PFSK-1 (cell line): ENCODE results near the gene NDUFS3.

Experiments used
- FOXP2 ChIP-seq: optimal IDR thresholded peaks from 2 replicates; pipeline ENCODE3; 2011; ENCODE audit warnings: borderline replicate concordance, control low read depth, inconsistent platforms; ENCODE audit not compliant: insufficient read depth; ENCODE audit errors: extremely low read length, extremely low read depth
- POLR2AphosphoS5 ChIP-seq: IDR thresholded peaks from 2 replicates; pipeline ENCODE4 v1.6.1; 2012; ENCODE audit warnings: low read depth, mild to moderate bottlenecking, control low read depth, low read length, moderate library complexity
- SIN3A ChIP-seq: IDR thresholded peaks from 2 replicates; pipeline ENCODE4 v1.6.1; 2012; ENCODE audit warnings: mild to moderate bottlenecking, low read length, moderate library complexity, borderline replicate concordance; ENCODE audit not compliant: insufficient read depth
- TAF1 ChIP-seq: IDR thresholded peaks from 2 replicates; pipeline ENCODE4 v1.6.1; 2012; ENCODE audit warnings: low read length, control low read depth, borderline replicate concordance; ENCODE audit not compliant: insufficient read depth
- TF ChIP-seq, protein P1 (sequence below), 2 experiments: IDR thresholded peaks; 2 replicates each; pipeline versions ENCODE4 v1.6.1 to v1.8.0; 2011 to 2012; ENCODE audit warnings: low read depth in 2 of 2, low read length in 2 of 2, control low read depth in 1 of 2, inconsistent platforms in 1 of 2, mild to moderate bottlenecking in 1 of 2, moderate library complexity in 1 of 2; ENCODE audit not compliant: insufficient read depth in 1 of 2

The NDUFS3 gene

DNA sequence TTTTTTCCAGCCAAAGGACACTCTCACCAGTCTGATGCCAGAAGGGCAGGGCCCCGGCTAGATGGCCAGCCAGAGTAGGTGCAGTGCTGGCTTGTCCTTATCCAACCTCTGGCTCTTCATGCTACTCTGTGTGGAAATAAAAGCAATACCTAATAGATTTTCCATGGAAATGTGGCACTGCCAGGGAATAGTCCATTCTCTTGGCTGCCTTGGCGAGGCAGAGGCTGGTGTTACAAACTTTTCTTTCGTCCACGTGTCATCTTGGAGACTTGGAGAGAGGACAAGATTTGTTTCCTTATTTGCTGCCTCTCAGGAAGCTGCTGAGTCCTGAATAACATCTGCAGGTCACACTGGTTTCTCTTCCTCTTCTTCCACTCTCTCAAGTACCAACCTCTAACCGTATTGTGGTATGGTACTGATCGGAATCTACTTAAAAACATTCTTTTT is 32.5 kb downstream of the NDUFS3 start:
- TF ChIP-seq POLR2AphosphoS5 (no peak), SIN3A (no peak), FOXP2 (no peak), TAF1 (no peak)
- TF ChIP-seq, protein P1, sequence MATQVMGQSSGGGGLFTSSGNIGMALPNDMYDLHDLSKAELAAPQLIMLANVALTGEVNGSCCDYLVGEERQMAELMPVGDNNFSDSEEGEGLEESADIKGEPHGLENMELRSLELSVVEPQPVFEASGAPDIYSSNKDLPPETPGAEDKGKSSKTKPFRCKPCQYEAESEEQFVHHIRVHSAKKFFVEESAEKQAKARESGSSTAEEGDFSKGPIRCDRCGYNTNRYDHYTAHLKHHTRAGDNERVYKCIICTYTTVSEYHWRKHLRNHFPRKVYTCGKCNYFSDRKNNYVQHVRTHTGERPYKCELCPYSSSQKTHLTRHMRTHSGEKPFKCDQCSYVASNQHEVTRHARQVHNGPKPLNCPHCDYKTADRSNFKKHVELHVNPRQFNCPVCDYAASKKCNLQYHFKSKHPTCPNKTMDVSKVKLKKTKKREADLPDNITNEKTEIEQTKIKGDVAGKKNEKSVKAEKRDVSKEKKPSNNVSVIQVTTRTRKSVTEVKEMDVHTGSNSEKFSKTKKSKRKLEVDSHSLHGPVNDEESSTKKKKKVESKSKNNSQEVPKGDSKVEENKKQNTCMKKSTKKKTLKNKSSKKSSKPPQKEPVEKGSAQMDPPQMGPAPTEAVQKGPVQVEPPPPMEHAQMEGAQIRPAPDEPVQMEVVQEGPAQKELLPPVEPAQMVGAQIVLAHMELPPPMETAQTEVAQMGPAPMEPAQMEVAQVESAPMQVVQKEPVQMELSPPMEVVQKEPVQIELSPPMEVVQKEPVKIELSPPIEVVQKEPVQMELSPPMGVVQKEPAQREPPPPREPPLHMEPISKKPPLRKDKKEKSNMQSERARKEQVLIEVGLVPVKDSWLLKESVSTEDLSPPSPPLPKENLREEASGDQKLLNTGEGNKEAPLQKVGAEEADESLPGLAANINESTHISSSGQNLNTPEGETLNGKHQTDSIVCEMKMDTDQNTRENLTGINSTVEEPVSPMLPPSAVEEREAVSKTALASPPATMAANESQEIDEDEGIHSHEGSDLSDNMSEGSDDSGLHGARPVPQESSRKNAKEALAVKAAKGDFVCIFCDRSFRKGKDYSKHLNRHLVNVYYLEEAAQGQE (IDR thresholded peaks at IDR 0.05; ENCODE audit: insufficient read depth in 1 of 2, low read depth in 2 of 2, low read length in 2 of 2), result no peak

- TF ChIP-seq POLR2AphosphoS5 (no peak), FOXP2 (no peak), TAF1 (no peak), SIN3A (no peak)
- TF ChIP-seq, protein P1 (IDR thresholded peaks at IDR 0.05; ENCODE audit: insufficient read depth in 1 of 2, low read depth in 2 of 2, low read length in 2 of 2), result no peak
These were observed 36.4 kb downstream of the NDUFS3 start for GRCh38 chr11:47615249-47615648.

- no peak for TF ChIP-seq POLR2AphosphoS5
- TF ChIP-seq FOXP2, result no peak
- no peak for TF ChIP-seq TAF1
- no peak for TF ChIP-seq SIN3A
- TF ChIP-seq, protein P1 (IDR thresholded peaks at IDR 0.05; ENCODE audit: insufficient read depth in 1 of 2, low read depth in 2 of 2, low read length in 2 of 2), result no peak
These were observed 38.0 kb downstream of the NDUFS3 start for GRCh38 chr11:47616726-47617416.

- no peak for TF ChIP-seq FOXP2
- TF ChIP-seq, protein P1 (IDR thresholded peaks at IDR 0.05; ENCODE audit: insufficient read depth in 1 of 2, low read depth in 2 of 2, low read length in 2 of 2), result no peak
- TF ChIP-seq POLR2AphosphoS5, result no peak
- TF ChIP-seq TAF1, result no peak
- no peak for TF ChIP-seq SIN3A
These were observed 38.5 kb downstream of the NDUFS3 start for GRCh38 chr11:47617417-47617809.
